ENCODE measurements around the gene ELOA. TPM values are rescaled to one million over a fixed set of nuclear protein-coding genes. Genes with fewer than 3 reads are reported as not detected.

The ELOA gene
- total and polyA plus RNA-seq, 9 of the 15 experiments (the other 6 are each of a cell fraction or from before 2014, with no cell fraction given): 31.9 to 98.6 (median 61.3) TPM

DNA sequence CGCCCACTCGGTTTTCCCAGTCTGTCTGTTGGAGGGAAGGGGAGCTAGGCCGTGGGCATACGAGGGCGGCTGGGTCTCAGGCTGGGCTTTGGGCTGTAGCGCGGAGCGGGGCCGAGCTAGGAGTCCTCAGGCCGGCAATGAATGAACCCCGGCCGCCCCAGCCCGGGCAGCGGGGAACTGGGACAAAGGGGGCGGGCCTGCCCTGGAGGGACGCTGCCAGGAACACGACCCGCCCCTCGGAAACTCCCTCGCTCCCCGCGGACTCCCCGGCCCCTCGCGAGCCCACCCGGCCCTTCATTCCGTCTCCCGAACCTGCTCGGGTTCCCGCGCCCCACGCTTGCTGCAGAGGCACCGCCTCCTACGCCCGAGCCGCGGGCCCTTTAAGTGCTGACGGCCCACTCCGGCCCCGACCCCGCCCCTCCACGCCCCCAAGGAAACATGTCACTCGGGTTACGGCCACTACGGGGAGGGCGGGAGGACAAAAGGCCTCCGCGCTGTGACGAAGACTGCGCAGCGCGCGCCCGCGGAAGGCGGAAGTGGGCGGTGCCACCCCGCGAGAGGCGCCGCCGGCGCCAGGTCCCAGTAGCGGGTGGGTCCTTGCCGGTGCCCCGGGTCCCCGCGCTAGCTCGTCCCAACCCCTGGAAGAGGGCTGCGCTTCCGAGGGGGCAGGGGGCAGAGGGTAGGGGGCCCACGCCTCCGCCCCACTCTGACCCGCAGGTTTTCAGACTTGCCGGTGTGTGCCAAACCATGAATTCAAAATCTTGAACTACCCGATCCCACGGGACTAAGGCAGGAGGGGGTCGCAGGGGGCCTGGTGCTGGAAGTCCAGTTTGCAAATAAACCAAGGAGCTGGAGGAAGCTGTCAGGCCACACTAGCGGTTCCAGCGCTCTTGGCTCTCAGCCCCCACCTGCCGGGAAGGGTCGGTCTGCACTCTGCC, 57.4 kb downstream of the ELOA start, which contains the start of gene GALE (continued):
- TF ChIP-seq, protein P1, sequence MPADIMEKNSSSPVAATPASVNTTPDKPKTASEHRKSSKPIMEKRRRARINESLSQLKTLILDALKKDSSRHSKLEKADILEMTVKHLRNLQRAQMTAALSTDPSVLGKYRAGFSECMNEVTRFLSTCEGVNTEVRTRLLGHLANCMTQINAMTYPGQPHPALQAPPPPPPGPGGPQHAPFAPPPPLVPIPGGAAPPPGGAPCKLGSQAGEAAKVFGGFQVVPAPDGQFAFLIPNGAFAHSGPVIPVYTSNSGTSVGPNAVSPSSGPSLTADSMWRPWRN (IDR thresholded peaks at IDR 0.05; ENCODE audit: low read depth): no peak
- TF ChIP-seq, protein P2, sequence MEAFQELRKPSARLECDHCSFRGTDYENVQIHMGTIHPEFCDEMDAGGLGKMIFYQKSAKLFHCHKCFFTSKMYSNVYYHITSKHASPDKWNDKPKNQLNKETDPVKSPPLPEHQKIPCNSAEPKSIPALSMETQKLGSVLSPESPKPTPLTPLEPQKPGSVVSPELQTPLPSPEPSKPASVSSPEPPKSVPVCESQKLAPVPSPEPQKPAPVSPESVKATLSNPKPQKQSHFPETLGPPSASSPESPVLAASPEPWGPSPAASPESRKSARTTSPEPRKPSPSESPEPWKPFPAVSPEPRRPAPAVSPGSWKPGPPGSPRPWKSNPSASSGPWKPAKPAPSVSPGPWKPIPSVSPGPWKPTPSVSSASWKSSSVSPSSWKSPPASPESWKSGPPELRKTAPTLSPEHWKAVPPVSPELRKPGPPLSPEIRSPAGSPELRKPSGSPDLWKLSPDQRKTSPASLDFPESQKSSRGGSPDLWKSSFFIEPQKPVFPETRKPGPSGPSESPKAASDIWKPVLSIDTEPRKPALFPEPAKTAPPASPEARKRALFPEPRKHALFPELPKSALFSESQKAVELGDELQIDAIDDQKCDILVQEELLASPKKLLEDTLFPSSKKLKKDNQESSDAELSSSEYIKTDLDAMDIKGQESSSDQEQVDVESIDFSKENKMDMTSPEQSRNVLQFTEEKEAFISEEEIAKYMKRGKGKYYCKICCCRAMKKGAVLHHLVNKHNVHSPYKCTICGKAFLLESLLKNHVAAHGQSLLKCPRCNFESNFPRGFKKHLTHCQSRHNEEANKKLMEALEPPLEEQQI (IDR thresholded peaks at IDR 0.05): no peak
- TF ChIP-seq FOXK1 (CRISPR knock-in tag; IDR thresholded peaks at IDR 0.05; ENCODE audit: borderline replicate concordance) (peak; percentile 87; the same call in 1 of the 2 replicates), SIRT6 (IDR thresholded peaks at IDR 0.05; ENCODE audit: low read depth, low read length) (no peak), ZC3H8 (IDR thresholded peaks at IDR 0.05) (no peak), TEAD2 (tag; IDR thresholded peaks at IDR 0.05) (no peak), SMAD3 (CRISPR knock-in tag; conservative IDR thresholded peaks at IDR 0.05) (no peak; the same call in 1 of the 2 replicates), ZNF121 (CRISPR knock-in tag; conservative IDR thresholded peaks at IDR 0.05) (no peak), ZNF431 (CRISPR knock-in tag; IDR thresholded peaks at IDR 0.05) (no peak), KDM2B (CRISPR knock-in tag; IDR thresholded peaks at IDR 0.05) (no peak), RBBP5 (IDR thresholded peaks at IDR 0.05; ENCODE audit: borderline replicate concordance, insufficient read depth, low read length, poor library complexity, severe bottlenecking) (peak; percentile 69), CHD2 (IDR thresholded peaks at IDR 0.05; ENCODE audit: low read depth, low read length) (no peak; the same call in 1 of the 2 replicates), EZH2 (IDR thresholded peaks at IDR 0.05; ENCODE audit: borderline replicate concordance, low read depth, low read length) (no peak), TAF15 (IDR thresholded peaks at IDR 0.05; ENCODE audit: low read depth, low read length) (no peak)
- TF ChIP-seq, protein P3, sequence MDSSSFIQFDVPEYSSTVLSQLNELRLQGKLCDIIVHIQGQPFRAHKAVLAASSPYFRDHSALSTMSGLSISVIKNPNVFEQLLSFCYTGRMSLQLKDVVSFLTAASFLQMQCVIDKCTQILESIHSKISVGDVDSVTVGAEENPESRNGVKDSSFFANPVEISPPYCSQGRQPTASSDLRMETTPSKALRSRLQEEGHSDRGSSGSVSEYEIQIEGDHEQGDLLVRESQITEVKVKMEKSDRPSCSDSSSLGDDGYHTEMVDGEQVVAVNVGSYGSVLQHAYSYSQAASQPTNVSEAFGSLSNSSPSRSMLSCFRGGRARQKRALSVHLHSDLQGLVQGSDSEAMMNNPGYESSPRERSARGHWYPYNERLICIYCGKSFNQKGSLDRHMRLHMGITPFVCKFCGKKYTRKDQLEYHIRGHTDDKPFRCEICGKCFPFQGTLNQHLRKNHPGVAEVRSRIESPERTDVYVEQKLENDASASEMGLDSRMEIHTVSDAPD (CRISPR knock-in tag; IDR thresholded peaks at IDR 0.05): no peak
- TF ChIP-seq, protein P4, sequence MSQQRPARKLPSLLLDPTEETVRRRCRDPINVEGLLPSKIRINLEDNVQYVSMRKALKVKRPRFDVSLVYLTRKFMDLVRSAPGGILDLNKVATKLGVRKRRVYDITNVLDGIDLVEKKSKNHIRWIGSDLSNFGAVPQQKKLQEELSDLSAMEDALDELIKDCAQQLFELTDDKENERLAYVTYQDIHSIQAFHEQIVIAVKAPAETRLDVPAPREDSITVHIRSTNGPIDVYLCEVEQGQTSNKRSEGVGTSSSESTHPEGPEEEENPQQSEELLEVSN (IDR thresholded peaks at IDR 0.05; ENCODE audit: borderline replicate concordance in 1 of 2, extremely low read depth in 1 of 2, insufficient read depth in 1 of 2, insufficient read length in 1 of 2, low read depth in 1 of 2, low read length in 1 of 2, poor library complexity in 1 of 2, severe bottlenecking in 1 of 2): peak; percentile 47 to 48
- TF ChIP-seq, protein P5, sequence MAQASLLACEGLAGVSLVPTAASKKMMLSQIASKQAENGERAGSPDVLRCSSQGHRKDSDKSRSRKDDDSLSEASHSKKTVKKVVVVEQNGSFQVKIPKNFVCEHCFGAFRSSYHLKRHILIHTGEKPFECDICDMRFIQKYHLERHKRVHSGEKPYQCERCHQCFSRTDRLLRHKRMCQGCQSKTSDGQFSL (CRISPR knock-in tag; IDR thresholded peaks at IDR 0.05): no peak
- TF ChIP-seq, protein P5 (tag; IDR thresholded peaks at IDR 0.05): no peak
- TF ChIP-seq, protein P6, sequence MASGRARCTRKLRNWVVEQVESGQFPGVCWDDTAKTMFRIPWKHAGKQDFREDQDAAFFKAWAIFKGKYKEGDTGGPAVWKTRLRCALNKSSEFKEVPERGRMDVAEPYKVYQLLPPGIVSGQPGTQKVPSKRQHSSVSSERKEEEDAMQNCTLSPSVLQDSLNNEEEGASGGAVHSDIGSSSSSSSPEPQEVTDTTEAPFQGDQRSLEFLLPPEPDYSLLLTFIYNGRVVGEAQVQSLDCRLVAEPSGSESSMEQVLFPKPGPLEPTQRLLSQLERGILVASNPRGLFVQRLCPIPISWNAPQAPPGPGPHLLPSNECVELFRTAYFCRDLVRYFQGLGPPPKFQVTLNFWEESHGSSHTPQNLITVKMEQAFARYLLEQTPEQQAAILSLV (tag; IDR thresholded peaks at IDR 0.05): no peak

All from K562 (cell line).